ENCODE results near the gene DDAH1. TPM values are rescaled to one million over a fixed set of nuclear protein-coding genes. Genes with fewer than 3 reads are reported as not detected.

Gene DDAH1
- total RNA-seq, 1 experiment from 2014 or later = 7.9 TPM

DNA sequence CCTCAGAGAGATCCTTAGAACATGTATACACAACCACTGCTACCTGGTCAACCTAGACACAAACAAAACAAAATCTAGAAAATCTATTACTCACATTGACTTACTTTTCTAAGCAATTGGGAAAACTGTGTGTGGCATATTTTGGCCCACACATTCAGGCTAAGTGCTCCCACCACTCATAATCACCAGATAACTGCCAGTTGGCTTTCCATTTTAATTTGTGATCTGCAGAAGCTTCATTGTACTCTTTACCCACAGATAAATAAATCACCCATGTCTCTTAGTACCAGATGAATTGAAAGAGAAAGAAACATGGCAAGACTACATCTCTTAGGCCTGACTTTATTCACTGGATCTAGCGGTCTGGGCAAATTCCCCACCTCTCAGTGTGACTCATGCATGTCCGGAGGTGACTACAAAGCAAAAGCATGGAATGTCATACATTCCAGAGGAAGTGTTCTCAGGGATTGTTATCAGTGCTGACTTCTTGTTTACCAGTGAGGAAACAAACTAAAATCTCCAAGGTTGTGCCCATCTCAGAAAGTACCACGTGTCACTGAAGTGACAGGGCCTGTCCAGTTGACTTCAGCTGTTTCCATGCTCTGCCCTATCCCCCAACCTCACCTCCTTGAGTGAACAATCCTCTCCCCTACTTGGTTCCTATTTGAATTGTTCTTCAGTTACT, 136.1 kb downstream of the DDAH1 start:
- Mint-ChIP-seq H3K4me3 (ENCODE audit: unreplicated experiment) (peak overlapping the region; percentile 15), H3K36me3 (ENCODE audit: insufficient read depth, unreplicated experiment) (no peaks in the 10 kb centered on the region), H3K9me3 (ENCODE audit: unreplicated experiment) (peaks cover 8% of the 10 kb centered on the region), H3K27ac (ENCODE audit: low read depth, unreplicated experiment) (peak overlapping the region; percentile 90), H3K27me3 (ENCODE audit: insufficient read depth, unreplicated experiment) (no peaks in the 10 kb centered on the region), H3K4me1 (ENCODE audit: insufficient read depth, unreplicated experiment) (peaks cover 30% of the 10 kb centered on the region)
- CTCF ChIA-PET = interaction anchor here (0.7 to 1.4 kb wide), 8 partner anchors 8 to 167 kb away, joined by 3 to 4 read pairs (median 3); partner anchors contain the start of gene DDAH1
- POLR2A ChIA-PET = interaction anchor here (0.7 to 3.1 kb wide), 10 partner anchors 8 to 69 kb away, joined by 3 to 22 read pairs (median 6); partner anchors contain the start of genes BCL10 and C1orf52
- no TSS peak for BruUV-seq (replicated peaks)
- DNase-seq (ENCODE audit: unreplicated experiment) = peak; percentile 89
- intact Hi-C loops (cut with micrococcal nuclease) = loop anchor here (10.0 kb wide), 1 partner anchor 136 kb away; the partner anchor contains the start of gene DDAH1
- TF ChIP-seq, protein P1, sequence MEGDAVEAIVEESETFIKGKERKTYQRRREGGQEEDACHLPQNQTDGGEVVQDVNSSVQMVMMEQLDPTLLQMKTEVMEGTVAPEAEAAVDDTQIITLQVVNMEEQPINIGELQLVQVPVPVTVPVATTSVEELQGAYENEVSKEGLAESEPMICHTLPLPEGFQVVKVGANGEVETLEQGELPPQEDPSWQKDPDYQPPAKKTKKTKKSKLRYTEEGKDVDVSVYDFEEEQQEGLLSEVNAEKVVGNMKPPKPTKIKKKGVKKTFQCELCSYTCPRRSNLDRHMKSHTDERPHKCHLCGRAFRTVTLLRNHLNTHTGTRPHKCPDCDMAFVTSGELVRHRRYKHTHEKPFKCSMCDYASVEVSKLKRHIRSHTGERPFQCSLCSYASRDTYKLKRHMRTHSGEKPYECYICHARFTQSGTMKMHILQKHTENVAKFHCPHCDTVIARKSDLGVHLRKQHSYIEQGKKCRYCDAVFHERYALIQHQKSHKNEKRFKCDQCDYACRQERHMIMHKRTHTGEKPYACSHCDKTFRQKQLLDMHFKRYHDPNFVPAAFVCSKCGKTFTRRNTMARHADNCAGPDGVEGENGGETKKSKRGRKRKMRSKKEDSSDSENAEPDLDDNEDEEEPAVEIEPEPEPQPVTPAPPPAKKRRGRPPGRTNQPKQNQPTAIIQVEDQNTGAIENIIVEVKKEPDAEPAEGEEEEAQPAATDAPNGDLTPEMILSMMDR (IDR thresholded peaks at IDR 0.05; ENCODE audit: unreplicated experiment) = no peak

DNA sequence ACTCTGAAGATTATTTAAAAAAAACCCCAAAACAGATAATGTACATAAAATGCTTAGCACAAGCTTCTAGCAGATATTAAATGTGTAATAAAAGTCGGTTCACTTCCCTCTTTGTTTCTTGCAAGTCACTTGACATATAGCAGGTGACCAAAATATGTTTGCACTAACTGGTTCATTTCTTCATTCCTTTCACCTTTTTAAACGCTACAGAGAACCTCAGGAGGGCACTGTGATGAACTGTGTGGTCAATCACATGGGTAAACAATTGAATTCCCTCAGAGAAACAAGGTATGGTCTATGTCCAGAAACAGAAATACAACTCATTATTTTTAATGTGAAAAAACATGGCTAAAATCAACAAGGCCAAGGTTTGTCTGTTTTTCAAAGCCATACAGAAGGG, 137.2 kb downstream of the DDAH1 start:
- no TSS peak for BruUV-seq (replicated peaks)
- Mint-ChIP-seq H3K9me3 (ENCODE audit: unreplicated experiment) (no peaks in the 10 kb centered on the region), H3K36me3 (ENCODE audit: insufficient read depth, unreplicated experiment) (no peaks in the 10 kb centered on the region), H3K27me3 (ENCODE audit: insufficient read depth, unreplicated experiment) (no peaks in the 10 kb centered on the region), H3K4me1 (ENCODE audit: insufficient read depth, unreplicated experiment) (peaks cover 30% of the 10 kb centered on the region), H3K27ac (ENCODE audit: low read depth, unreplicated experiment) (peak overlapping the region; percentile 90), H3K4me3 (ENCODE audit: unreplicated experiment) (no peak overlapping the region)
- POLR2A ChIA-PET = interaction anchor here (1.4 to 2.8 kb wide), 2 partner anchors 13 to 51 kb away, joined by 3 to 10 read pairs; partner anchors contain the start of gene BCL10
- DNase-seq (ENCODE audit: unreplicated experiment) = no peak
- CTCF ChIA-PET = interaction anchor here (0.6 kb wide), 1 partner anchor 127 kb away, joined by 3 read pairs; no protein-coding TSS in a partner anchor
- intact Hi-C loops (cut with micrococcal nuclease) = loop anchor here (10.0 kb wide), 1 partner anchor 137 kb away; the partner anchor contains the start of gene DDAH1
- TF ChIP-seq, protein P1 (IDR thresholded peaks at IDR 0.05; ENCODE audit: unreplicated experiment) = no peak

- H3K27me3 Mint-ChIP-seq (ENCODE audit: insufficient read depth, unreplicated experiment) = no peaks in the 10 kb centered on the region
- no peak overlapping the region for H3K27ac Mint-ChIP-seq (ENCODE audit: low read depth, unreplicated experiment)
- no TSS peak for BruUV-seq (replicated peaks)
- H3K4me3 Mint-ChIP-seq (ENCODE audit: unreplicated experiment) = no peak overlapping the region
- CTCF ChIA-PET = interaction anchor here (1.0 kb wide), 1 partner anchor 17 kb away, joined by 5 read pairs; no protein-coding TSS in a partner anchor
- DNase-seq (ENCODE audit: unreplicated experiment) = no peak
- no peaks in the 10 kb centered on the region for H3K36me3 Mint-ChIP-seq (ENCODE audit: insufficient read depth, unreplicated experiment)
- TF ChIP-seq, protein P1 (IDR thresholded peaks at IDR 0.05; ENCODE audit: unreplicated experiment) = no peak
- intact Hi-C loops (cut with micrococcal nuclease) = loop anchor here (10.0 kb wide), 1 partner anchor 138 kb away; the partner anchor contains the start of gene DDAH1
- peaks cover 30% of the 10 kb centered on the region for H3K4me1 Mint-ChIP-seq (ENCODE audit: insufficient read depth, unreplicated experiment)
- POLR2A ChIA-PET = interaction anchor here (0.9 to 2.8 kb wide), 3 partner anchors 12 to 51 kb away, joined by 3 to 10 read pairs (median 3); partner anchors contain the start of gene BCL10
- H3K9me3 Mint-ChIP-seq (ENCODE audit: unreplicated experiment) = no peaks in the 10 kb centered on the region
Measured at GRCh38 chr1:85326851-85327250, 138.1 kb downstream of the DDAH1 start.

- Mint-ChIP-seq H3K9me3 (ENCODE audit: unreplicated experiment) (no peaks in the 10 kb centered on the region), H3K27me3 (ENCODE audit: insufficient read depth, unreplicated experiment) (no peaks in the 10 kb centered on the region), H3K4me1 (ENCODE audit: insufficient read depth, unreplicated experiment) (peaks cover 30% of the 10 kb centered on the region), H3K36me3 (ENCODE audit: insufficient read depth, unreplicated experiment) (no peaks in the 10 kb centered on the region), H3K27ac (ENCODE audit: low read depth, unreplicated experiment) (no peak overlapping the region), H3K4me3 (ENCODE audit: unreplicated experiment) (no peak overlapping the region)
- TF ChIP-seq, protein P1 (IDR thresholded peaks at IDR 0.05; ENCODE audit: unreplicated experiment) = no peak
- intact Hi-C loops (cut with micrococcal nuclease) = loop anchor here (10.0 kb wide), 1 partner anchor 138 kb away; the partner anchor contains the start of gene DDAH1
- POLR2A ChIA-PET = interaction anchor here (0.9 to 2.8 kb wide), 2 partner anchors 12 to 46 kb away, joined by 3 to 10 read pairs; no protein-coding TSS in a partner anchor
- no TSS peak for BruUV-seq (replicated peaks)
- DNase-seq (ENCODE audit: unreplicated experiment) = no peak
- CTCF ChIA-PET = interaction anchor here (1.0 kb wide), 1 partner anchor 18 kb away, joined by 5 read pairs; no protein-coding TSS in a partner anchor
Measured at GRCh38 chr1:85326336-85326735, 138.6 kb downstream of the DDAH1 start.
